HG02678 (cell line): ENCODE data around the gene HOXC10.

Source experiments
- ATAC-seq: cut with Tn5 transposase; IDR thresholded peaks from one replicate; pipeline ENCODE4 v1.9.1; 2021; ENCODE audit warnings: mild to moderate bottlenecking, moderate library complexity; ENCODE audit not compliant: unreplicated experiment

Gene HOXC10

GRCh38 chr12:53964315-53964713 is 20.6 kb upstream of the HOXC10 start:
- ATAC-seq = no peak

DNA sequence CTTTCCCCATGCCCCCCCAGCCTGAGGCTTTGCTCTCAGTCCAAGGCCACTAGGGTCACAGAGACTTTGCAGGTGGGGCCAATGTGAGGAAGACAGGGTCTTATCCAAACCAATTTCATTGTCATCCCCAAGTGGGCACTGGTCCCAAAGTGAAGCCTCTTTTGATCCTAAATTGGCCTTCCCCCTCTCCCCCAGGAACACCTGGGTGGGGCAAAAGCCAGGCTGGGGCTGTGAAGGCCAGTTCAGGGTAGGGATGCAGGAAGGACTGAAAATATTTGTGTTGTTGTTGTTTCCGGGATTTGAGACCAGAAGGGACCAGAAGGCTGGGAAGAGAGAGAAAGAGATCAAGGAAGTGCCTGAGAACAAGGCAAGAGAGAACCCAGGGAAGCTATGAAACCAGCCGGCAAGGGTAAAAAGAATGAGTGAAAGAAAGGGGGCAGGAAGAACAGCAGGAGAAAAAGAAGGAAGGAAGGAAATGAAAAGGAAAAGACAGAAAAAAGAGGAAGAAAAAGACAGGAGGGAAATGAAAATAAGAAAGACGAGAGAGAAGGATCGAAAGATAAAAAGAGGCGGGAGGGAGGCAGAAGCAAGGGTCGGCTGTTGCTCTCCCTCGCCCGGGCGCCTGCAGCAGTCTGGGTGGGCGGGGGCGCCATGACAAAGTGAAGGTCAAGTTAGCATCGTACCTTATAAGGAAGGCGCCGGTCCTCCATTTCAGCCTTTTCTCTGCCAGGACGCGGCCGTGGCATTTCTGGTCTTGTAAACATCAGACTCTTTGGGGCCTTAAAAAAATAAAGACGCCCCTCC is 19.5 kb upstream of the HOXC10 start:
- no peak for ATAC-seq

GRCh38 chr12:53966085-53966384 is 18.9 kb upstream of the HOXC10 start:
- no peak for ATAC-seq

GRCh38 chr12:53966385-53967133 is 18.4 kb upstream of the HOXC10 start:
- ATAC-seq = no peak

DNA sequence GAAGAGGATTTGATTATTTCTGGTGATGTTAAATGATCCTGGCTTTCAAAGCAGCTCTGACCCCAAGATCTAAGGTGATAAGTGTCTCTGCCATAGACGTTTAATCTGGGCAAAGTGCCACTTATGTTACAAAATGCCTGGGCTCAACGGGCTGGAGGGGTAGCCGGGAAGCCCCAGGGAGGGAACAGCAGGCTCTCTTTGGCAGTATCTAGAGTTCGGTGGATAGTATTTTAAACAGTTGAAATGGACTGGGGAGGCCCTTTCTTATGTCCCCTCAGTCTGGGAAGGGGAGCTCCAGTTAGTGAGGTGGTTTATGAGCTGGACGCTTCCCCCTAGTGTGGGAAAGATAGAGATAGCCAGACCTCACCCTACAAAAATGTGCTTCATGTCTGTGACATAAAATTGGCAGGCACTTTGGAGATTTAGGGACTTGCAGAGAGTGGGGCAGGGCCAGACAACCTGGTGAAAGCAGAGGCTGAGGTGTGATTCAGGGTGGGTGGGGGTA is 17.5 kb upstream of the HOXC10 start:
- no peak for ATAC-seq

DNA sequence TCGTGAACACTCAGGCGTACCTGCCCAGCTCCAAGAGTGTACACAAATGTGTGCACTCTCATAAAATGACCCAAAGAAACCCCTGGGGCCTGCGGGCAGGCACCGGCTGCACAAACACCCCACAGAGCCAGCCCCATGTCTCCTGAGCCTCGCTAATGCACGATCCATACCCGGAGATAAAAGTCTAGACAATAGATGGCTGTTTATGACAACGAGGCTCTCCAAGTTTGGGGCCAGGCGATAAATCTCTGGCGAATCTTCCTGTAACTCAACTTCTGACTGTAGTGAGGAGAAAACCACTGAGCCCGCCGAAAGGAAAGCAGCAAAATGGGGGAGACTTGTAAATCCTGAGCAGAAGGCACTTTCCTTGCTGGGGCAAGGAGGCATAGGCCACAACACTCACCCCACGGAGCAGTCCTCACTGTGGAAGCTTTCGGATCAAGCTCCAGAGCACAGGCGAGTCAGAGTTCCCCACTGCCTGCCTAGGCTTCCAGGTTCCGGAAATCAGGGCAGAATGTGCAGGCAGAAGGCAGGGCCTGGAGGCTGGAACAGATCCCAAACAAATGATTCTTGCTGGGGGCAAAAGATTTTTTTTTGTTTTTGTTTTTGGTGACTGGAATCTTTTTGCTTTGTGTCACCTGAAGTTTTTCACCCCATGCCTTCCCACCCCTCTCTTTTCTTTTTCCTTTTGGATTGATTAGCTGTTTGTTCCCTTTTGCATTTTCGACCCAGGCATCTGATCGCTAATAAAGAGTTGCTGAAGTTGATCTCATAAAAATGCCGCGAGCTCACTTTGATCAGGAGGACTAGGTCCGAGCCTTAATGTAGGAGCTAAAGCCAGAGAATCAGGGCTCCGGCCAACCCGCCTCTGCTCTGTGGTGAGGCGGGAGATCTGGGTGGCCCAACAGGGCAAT is 16.5 kb upstream of the HOXC10 start:
- ATAC-seq = no peak

DNA sequence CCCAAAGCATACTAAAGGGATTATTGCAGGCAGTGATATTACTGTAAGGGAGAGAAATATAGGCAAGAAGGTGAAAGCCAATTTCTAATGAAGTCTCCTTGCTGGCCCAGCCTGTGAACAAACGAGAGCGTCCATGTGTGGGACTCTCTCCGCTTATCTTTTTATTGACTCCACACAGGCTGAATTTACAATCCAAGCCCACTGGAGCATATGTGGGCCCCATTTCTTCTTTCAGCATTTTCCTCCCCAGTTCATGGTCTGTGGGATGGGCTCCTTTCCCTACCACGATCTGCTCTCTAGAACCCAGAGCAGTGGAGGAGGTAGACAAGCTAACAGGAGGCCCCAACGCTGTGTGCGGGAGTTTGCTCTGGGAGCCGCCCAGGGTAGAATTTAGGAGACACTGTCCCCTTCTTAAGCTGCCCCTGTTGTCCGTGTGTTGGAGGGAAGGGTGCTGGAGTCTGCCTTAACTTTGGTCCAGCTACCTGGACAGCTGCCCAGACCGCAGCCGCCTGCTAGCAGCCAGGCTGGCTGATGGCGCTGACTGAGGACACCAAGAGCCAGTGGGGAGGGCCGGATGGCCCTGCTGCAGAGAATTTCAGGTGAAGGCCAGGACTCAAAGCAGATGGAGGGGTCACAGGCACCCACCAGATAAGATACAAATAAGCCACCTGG is 15.2 kb upstream of the HOXC10 start:
- no peak for ATAC-seq

GRCh38 chr12:53970451-53970850 is 14.5 kb upstream of the HOXC10 start:
- no peak for ATAC-seq

DNA sequence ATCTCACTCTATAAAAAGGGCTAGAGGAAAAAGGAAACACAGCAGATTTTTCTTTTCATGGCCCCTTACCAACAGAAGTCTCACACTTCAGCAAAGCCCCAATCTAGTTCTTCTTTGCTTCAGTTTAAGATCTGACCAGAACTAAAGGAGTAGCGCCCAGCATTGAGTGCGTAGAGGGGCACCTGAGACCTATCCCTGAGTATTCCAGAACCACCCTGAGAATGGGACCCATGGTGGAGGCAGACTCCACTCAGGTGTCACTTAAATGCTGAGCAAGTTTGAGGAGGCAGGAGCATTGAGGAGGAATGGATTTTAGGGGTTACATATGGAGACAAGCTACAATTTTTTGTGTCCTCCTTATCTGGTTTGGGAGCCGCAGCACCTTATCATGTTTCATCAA is 13.8 kb upstream of the HOXC10 start:
- no peak for ATAC-seq

- no peak for ATAC-seq
Measured at GRCh38 chr12:53971686-53972085, 13.3 kb upstream of the HOXC10 start.

DNA sequence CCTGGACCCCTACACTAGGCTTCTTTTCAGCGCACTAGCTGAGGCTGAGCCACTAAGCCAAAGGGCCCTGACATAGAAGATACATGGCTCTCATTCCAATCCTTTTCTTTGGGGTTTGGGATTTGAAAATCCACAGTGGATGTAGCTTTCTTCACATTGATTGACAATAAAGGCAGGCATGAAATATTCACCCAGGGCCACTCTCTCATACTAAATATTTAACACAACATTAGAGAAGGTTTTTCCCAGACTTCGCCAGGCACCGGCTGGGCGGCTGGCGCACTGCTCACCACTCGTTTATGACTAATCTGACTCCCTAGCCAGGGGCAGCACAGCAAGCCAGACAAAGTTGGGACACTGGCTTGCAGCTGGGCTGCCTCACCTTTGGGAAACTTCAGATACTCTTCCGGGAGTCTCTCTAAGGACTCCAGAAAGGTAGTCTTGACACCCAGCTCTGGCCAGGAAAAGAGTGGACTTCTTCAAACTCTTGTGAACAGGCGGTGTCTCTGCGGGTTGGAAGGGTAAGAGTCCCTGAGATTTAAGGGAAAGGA is 12.7 kb upstream of the HOXC10 start:
- no peak for ATAC-seq

DNA sequence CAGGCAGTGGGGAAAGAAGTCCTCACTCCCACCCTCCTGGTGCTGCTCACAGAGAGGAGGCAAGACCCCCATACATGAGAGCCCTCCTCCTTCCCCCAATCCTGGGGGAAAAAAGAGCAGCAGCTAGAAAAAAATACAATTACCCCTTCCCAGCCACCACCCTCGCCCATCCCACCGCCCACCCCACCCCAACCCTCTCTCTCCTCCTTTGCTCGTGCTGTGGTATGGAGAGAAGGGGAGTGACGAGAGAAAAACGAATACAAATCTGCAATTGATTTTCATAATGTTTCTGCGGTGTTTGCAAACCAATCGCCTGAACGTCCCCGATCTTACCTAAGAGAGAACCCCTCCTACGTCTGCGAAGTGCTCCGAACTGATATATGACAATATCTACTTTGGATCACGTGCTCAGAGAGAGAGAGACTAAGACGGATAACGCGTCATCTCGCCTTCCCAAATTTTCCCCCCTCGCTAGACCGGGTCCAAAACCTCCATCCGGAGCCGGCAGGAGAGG is 12.2 kb upstream of the HOXC10 start, which contains the start of gene HOXC11:
Gene HOXC11 (plus strand): TSS at position 405 of the 514 bp plus-strand sequence. CDS start 116 bp downstream, outside the sequence.
- ATAC-seq = no peak

- no peak for ATAC-seq
Measured at GRCh38 chr12:53973236-53974042, 11.5 kb upstream of the HOXC10 start.

- no peak for ATAC-seq
Measured at GRCh38 chr12:53974084-53975063, 10.6 kb upstream of the HOXC10 start, which contains the start of gene HOTAIR. TSS of gene HOTAIR (minus strand) at chr12:53974954.

DNA sequence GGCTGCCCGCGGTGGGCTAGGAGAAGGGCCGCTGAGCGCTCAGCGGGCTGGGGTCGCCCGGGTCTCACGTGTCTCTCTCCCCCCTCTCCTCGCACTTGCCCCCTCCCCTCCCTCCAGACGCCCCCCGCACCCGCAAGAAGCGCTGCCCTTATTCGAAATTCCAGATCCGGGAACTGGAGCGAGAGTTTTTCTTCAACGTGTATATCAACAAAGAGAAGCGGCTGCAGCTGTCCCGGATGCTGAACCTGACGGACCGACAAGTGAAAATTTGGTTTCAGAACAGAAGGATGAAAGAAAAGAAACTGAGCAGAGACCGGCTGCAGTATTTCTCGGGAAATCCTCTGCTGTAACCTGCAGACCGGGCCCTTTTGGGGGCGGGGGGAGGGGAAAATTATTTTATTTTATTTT is 9.9 kb upstream of the HOXC10 start:
- ATAC-seq = no peak

DNA sequence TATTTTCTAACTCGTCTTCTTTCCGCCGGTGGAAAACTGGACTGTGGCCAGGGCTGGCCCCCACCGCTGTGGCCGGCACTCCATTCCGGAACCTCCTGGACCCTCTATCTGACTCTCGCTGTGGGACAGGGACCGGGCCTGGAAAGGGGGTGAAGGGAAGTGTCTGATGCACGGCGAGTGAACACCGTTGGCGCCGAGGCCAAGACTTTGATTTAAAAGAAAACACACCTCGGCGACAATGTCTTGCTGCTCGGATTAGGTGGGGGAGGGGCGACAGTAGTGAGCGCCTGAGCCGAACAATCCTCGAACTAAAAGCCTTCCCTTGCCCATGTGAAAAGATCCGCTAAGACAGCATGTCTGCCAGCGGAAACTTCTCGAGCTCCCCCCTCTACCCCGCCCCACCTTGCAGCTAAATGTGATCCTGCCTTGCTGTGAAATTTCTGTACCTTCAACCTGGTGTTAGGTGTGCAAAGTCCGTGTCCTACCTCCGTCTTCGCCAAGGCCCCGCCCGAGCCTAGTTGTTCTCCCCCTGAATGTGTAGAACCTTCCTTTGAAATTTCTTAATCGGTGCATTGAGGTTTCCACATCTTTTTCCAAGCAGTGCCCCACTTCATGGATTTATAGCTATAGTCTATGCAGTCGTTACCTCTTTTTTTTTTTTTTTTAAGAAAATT is 9.3 kb upstream of the HOXC10 start:
- no peak for ATAC-seq

GRCh38 chr12:53976172-53976822 is 8.6 kb upstream of the HOXC10 start:
- ATAC-seq = no peak
